HG03097 (cell line): Measurements from ENCODE around the gene ATP6V0B.
A peak's percentile ranks its signal among the peaks of the same experiment; 100 is the strongest.

Experiments
- ATAC-seq: cut with Tn5 transposase; IDR thresholded peaks from one replicate; pipeline ENCODE4 v1.9.1; 2021; ENCODE audit not compliant: unreplicated experiment, low FRiP score

Gene ATP6V0B

GRCh38 chr1:43968348-43968948 is 6.3 kb upstream of the ATP6V0B start:
- no peak for ATAC-seq

GRCh38 chr1:43969416-43969745 is 5.4 kb upstream of the ATP6V0B start:
- no peak for ATAC-seq

GRCh38 chr1:43969746-43970466 is 4.9 kb upstream of the ATP6V0B start, which contains the start of gene DPH2:
DPH2 (plus strand) TSS chr1:43970010; CDS start chr1:43970176, 166 bp downstream.
- ATAC-seq = peak; percentile 63

GRCh38 chr1:43970502-43970901 is 4.3 kb upstream of the ATP6V0B start:
- ATAC-seq = no peak

GRCh38 chr1:43970911-43971310 is 3.8 kb upstream of the ATP6V0B start:
- ATAC-seq = no peak

GRCh38 chr1:43971336-43971980 is 3.3 kb upstream of the ATP6V0B start:
- no peak for ATAC-seq

- ATAC-seq = no peak
Observed at GRCh38 chr1:43973981-43974442, 748 bp upstream of the ATP6V0B start.

DNA sequence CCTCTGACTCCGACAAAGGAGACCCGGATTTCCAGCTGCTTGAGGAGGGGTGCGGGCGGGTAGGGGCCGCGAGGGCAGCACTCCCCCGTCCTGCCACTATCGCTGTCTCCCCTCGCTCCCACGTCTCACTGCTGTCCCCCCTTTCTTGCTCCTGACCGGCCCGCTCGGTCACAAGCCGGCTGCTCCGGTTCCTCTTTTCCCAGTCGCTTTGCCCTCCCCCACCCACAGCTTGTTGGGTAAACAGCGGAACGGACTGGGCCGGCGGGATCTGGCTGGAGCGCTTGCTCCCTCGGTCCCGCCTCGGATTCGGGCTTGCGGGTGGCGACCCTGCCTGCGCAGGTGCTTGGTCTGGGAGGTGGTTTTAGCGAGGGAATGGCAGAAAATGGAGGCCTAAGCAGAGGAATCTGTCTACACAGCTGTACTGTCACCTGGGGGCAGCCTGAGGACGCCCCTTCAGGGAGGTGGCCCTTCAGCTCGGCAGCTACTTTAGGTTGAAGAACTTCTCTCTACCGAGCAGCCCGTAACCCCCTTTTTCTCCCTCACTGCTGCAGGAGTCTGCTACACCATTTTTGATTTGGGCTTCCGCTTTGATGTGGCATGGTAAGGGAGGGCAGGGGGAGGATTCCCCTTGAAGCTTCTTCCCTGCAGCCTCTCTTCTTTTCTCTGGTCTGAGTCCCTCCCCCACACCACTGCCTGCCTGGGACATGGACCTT is 645 bp downstream of the ATP6V0B start:
- no peak for ATAC-seq

GRCh38 chr1:43976045-43976444 is 1.3 kb downstream of the ATP6V0B start:
- ATAC-seq = no peak

- ATAC-seq = no peak
Observed at GRCh38 chr1:43976890-43977289, 2.1 kb downstream of the ATP6V0B start.

GRCh38 chr1:43977376-43978263 is 2.9 kb downstream of the ATP6V0B start:
- no peak for ATAC-seq

DNA sequence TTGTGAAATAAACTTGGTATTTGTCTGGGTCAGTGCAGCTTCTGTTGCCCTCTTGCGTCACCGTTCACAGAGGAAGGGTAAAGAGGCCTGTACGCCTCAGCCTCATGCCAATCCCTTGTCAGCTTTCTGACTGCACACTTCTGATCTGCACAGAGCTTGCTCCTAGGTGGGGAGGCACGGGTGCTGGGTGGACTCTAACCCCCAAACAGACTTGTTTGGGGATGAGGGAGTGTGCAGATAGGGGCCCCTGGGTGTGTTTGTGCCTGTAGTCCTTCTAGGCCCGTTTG is 3.4 kb downstream of the ATP6V0B start:
- ATAC-seq = no peak

- ATAC-seq = no peak
Observed at GRCh38 chr1:43978551-43979260, 3.9 kb downstream of the ATP6V0B start, which contains the start of gene B4GALT2. B4GALT2 (plus strand) TSS chr1:43979210; CDS start chr1:43981161, 1,951 bp downstream.

DNA sequence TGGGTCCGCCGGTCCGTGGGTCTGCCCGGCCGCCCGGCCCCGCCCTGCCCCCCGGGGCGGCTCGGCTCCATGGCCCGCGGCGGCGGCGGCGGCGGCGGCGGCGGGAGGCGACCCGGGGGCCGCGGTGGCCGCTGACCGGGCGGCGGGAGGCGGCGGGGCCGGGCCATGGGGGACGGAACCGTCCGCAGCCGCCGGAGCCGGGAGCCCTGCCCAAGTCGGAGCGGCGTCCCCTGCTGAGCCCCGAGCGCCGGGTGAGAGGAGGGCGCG is 4.4 kb downstream of the ATP6V0B start:
- no peak for ATAC-seq

DNA sequence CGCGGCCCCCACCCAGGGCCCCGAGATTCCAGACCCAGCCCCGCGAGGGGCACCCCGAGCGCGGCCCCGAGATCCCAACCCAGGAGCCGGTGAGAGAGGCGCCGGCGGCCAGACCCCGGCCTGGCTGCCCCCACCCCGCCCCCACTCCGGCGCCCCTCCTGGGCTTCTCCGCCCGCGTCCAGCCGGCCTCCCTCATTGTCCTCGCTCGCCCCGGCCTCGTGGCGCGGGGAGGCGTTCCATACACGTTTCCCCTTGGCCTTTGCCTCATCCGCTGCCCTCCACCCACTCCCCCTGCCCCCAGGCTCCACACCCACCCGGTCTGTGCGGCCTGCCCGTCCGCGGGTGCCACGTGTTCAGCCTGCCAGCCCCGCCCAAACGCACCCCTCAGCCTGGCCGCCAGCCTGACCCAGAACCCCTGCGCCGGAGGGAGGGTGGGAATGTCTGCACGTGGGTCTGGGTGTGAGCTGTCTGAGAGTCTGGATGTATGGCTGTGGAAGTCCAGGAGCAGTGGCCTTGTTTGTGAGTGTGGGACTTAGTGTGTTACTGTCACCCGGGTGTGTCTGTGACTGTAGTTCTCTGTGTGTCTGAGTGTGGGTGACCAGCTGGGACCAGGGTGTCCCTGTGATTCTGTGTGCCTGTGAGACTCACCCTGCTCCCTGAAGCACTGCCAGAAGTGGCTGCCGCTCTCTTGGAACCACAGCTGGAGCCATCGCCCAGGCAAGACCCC is 4.9 kb downstream of the ATP6V0B start:
- no peak for ATAC-seq

DNA sequence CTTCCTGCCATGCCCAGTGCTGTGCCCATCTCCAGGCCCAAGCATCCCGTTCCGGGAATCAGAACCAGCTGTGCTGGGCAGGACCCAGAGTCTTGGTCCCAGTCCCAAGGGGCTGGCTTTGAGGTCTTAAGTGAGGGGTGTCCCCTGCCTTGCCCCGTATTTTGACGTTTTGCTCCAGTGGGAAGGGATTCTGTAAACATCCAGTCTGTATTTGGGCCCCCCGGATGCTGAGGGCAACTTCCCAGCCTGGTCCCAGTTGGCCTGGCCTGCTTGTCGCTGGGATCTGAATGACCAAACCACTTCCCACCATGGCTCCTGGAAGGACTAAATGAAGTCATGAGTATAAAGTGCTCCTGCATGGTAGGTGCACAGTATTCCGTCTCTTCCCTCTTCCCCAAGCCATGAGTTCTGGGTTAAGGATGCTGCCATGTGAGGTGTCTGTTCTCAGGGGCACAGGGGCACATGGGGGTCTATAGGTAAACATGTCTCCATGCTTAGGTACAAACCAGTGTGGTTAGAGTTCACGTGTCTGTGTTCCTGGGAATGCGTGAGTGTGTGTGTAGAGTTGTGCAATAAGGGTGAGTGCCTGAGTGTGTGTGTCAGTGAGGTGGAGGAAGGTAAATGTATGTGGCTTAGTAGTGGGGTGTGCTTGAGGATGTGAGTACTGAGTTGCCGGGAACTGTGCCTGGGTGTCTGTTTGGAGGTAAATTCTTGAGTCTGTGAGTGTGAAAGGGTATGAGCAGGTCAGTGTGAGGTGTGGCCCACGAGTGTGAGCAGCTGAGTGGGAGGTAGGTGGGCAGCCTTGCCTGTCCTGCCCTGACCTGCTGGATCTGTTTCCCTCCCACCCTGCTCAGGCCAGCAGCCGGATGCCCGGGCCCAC is 5.7 kb downstream of the ATP6V0B start:
- ATAC-seq = no peak

DNA sequence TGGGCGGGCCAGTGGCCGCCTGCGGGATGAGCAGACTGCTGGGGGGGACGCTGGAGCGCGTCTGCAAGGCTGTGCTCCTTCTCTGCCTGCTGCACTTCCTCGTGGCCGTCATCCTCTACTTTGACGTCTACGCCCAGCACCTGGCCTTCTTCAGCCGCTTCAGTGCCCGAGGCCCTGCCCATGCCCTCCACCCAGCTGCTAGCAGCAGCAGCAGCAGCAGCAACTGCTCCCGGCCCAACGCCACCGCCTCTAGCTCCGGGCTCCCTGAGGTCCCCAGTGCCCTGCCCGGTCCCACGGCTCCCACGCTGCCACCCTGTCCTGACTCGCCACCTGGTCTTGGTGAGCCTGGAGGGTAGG is 6.4 kb downstream of the ATP6V0B start:
- ATAC-seq = no peak

- ATAC-seq = no peak
Observed at GRCh38 chr1:43981636-43982035, 6.9 kb downstream of the ATP6V0B start.
